GM18502 (cell line): ENCODE data around the gene MRGPRX3.
"Not testable (repeated sequence)": the region's sequence is repeated elsewhere in the genome, so short reads cannot be mapped to it uniquely, and the experiment has no call there.

ENCODE experiments used
- ATAC-seq: cut with Tn5 transposase; IDR thresholded peaks from one replicate; pipeline ENCODE4 v1.9.1; 2021; ENCODE audit warnings: mild to moderate bottlenecking; ENCODE audit not compliant: unreplicated experiment, poor library complexity

MRGPRX3 gene

GRCh38 chr11:18132341-18132740 is at the start of gene MRGPRX3:
Gene MRGPRX3 (plus strand): TSS chr11:18132571. CDS start chr11:18137203, 4,632 bp downstream.
- no peak for ATAC-seq

- no peak for ATAC-seq
These were observed 44.0 kb upstream of the MRGPRX3 start for GRCh38 chr11:18088366-18088765.

- ATAC-seq = no peak
These were observed 43.4 kb upstream of the MRGPRX3 start for GRCh38 chr11:18088966-18089365.

GRCh38 chr11:18091731-18092130 is 40.6 kb upstream of the MRGPRX3 start:
- ATAC-seq = no peak

- ATAC-seq = no peak
These were observed 38.4 kb upstream of the MRGPRX3 start for GRCh38 chr11:18093959-18094358.

- no peak for ATAC-seq
These were observed 31.3 kb upstream of the MRGPRX3 start for GRCh38 chr11:18100926-18101656.

GRCh38 chr11:18105086-18105801 is 27.1 kb upstream of the MRGPRX3 start:
- ATAC-seq = no peak

GRCh38 chr11:18105802-18106574 is 26.4 kb upstream of the MRGPRX3 start, which contains the start of gene SAAL1:
Gene SAAL1 (minus strand): TSS chr11:18106082. CDS start chr11:18106041, 41 bp downstream.
- peak; percentile 95 for ATAC-seq

- no peak for ATAC-seq
These were observed 25.7 kb upstream of the MRGPRX3 start for GRCh38 chr11:18106688-18107087.

- ATAC-seq = no peak
These were observed 24.1 kb upstream of the MRGPRX3 start for GRCh38 chr11:18108254-18108653.

GRCh38 chr11:18111005-18111404 is 21.4 kb upstream of the MRGPRX3 start:
- ATAC-seq = no peak

- peak; percentile 79 for ATAC-seq
These were observed 16.8 kb upstream of the MRGPRX3 start for GRCh38 chr11:18115360-18116127.

- not testable (repeated sequence) for ATAC-seq
These were observed 11.0 kb upstream of the MRGPRX3 start for GRCh38 chr11:18121331-18121828.

GRCh38 chr11:18131115-18131514 is 1.3 kb upstream of the MRGPRX3 start:
- ATAC-seq = not testable (repeated sequence)

GRCh38 chr11:18135308-18135707 is 2.9 kb downstream of the MRGPRX3 start:
- no peak for ATAC-seq

- no peak for ATAC-seq
These were observed 4.9 kb downstream of the MRGPRX3 start for GRCh38 chr11:18137186-18137800.

- no peak for ATAC-seq
These were observed 7.8 kb downstream of the MRGPRX3 start for GRCh38 chr11:18140145-18140544.

GRCh38 chr11:18144243-18144642 is 11.9 kb downstream of the MRGPRX3 start:
- no peak for ATAC-seq

GRCh38 chr11:18145025-18145424 is 12.7 kb downstream of the MRGPRX3 start:
- ATAC-seq = no peak
